Stomach (tissue), 4 donors: ENCODE measurements around the gene TMEM190.

Experiments
- CTCF ChIP-seq, 7 experiments: fragments of 450-650 bp in 4 of 7; fragments of 200-600 bp in 3 of 7; sonication (generic) in 3 of 7; IDR thresholded peaks; one replicate each; pipeline ENCODE4 v1.5.1; 2016 to 2019; ENCODE audit warnings: antibody characterized with exemption in 7 of 7, control low read depth in 2 of 7, mild to moderate bottlenecking in 1 of 7
- POLR2A ChIP-seq, 4 donors: fragments of 450-650 bp; IDR thresholded peaks; one replicate each; pipeline ENCODE4 v1.6.1; 2016; ENCODE audit warnings: antibody characterized with exemption in 4 of 4, control low read depth in 2 of 4, mild to moderate bottlenecking in 1 of 4, moderate library complexity in 1 of 4
- POLR2AphosphoS5 ChIP-seq, 3 donors: sonication (generic); formaldehyde crosslinking; IDR thresholded peaks; one replicate each; pipeline ENCODE4 v1.6.1; 2016; ENCODE audit warnings: antibody characterized with exemption in 3 of 3

- TF ChIP-seq POLR2A (IDR thresholded peaks at IDR 0.05) = no peak
- TF ChIP-seq CTCF (IDR thresholded peaks at IDR 0.05) = no peak
- TF ChIP-seq POLR2AphosphoS5 (IDR thresholded peaks at IDR 0.05) = no peak
Observed at GRCh38 chr19:55391702-55392615, 15.3 kb downstream of the TMEM190 start.
